ENCODE measurements around the gene CTBP2. TPM values are rescaled to one million over a fixed set of nuclear protein-coding genes. Genes with fewer than 3 reads are reported as not detected.

CTBP2 gene
- total RNA-seq, 6 experiments from 2014 or later = 70.6 to 86.9 (median 78.8) TPM

DNA sequence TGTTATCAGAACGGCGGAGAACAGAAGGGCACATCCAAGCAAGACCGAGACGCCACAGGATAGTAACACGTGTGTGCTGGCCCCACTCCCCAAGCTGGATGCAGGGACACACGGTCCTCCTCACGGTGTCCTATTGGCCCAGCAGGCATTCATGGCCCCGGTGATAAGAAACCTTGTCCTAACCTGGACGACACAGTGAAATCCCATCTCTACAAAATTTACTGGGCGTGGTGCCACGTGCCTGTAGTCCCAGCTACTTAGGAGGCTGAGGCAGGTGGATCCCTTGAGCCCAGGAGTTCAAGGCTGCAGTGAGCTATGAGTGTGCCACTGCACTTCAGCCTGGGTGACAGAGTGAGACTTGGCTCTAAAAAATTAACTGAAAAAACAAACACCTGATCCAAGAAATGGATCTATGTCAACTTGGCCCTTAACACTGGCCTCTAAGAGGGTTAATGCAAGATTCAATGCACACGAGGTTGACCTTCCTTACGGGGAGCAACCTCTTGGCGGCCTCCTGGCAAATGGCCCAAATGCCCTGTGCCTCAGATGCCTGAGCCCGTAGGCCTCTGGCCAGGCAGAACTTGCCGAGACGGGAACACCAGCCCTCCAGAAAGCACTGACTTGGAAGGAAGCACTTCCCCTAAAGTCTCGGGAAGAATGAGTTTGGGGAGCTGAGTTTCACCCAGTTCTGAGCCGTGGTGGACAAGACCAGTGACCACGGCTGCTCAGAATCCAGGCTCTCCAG is 146.1 kb downstream of the CTBP2 start:
- peaks cover 23% of the 10 kb centered on the region for H3K4me1 Mint-ChIP-seq (ENCODE audit: low read depth)
- H3K9me3 Mint-ChIP-seq = no peaks in the 10 kb centered on the region
- TF ChIP-seq, protein P1, sequence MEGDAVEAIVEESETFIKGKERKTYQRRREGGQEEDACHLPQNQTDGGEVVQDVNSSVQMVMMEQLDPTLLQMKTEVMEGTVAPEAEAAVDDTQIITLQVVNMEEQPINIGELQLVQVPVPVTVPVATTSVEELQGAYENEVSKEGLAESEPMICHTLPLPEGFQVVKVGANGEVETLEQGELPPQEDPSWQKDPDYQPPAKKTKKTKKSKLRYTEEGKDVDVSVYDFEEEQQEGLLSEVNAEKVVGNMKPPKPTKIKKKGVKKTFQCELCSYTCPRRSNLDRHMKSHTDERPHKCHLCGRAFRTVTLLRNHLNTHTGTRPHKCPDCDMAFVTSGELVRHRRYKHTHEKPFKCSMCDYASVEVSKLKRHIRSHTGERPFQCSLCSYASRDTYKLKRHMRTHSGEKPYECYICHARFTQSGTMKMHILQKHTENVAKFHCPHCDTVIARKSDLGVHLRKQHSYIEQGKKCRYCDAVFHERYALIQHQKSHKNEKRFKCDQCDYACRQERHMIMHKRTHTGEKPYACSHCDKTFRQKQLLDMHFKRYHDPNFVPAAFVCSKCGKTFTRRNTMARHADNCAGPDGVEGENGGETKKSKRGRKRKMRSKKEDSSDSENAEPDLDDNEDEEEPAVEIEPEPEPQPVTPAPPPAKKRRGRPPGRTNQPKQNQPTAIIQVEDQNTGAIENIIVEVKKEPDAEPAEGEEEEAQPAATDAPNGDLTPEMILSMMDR (IDR thresholded peaks at IDR 0.05) = no peak
- H3K36me3 Mint-ChIP-seq (ENCODE audit: low read depth) = peaks cover 9% of the 10 kb centered on the region; the same call in 1 of the 2 replicates
- H3K27ac Mint-ChIP-seq = no peak overlapping the region
- no peak overlapping the region for H3K4me3 Mint-ChIP-seq
- DNase-seq = no peak
- peaks cover 1% of the 10 kb centered on the region for H3K27me3 Mint-ChIP-seq (ENCODE audit: insufficient read depth)

DNA sequence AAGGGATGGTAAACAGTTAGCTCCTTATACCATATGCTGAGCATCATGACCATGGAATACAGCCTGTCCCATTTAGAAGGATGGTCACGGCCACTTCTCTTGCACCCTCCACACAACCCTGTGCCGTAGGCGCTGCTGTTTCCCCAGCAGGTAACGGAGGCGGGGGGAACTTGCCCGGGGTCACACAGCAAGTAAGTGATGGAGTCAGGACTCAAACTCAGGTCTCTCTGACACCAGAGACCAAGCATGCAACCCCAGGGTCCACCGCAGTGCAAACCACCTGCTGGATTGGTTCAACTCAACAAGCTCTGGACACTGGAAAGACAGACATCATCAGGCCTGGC is 146.9 kb downstream of the CTBP2 start:
- peaks cover 14% of the 10 kb centered on the region for H3K36me3 Mint-ChIP-seq (ENCODE audit: low read depth)
- TF ChIP-seq, protein P1 (IDR thresholded peaks at IDR 0.05) = no peak
- no peaks in the 10 kb centered on the region for H3K9me3 Mint-ChIP-seq
- peaks cover 31% of the 10 kb centered on the region for H3K4me1 Mint-ChIP-seq (ENCODE audit: low read depth)
- H3K27ac Mint-ChIP-seq = no peak overlapping the region
- no peak overlapping the region for H3K4me3 Mint-ChIP-seq
- H3K27me3 Mint-ChIP-seq (ENCODE audit: insufficient read depth) = peaks cover 1% of the 10 kb centered on the region
- DNase-seq = no peak

DNA sequence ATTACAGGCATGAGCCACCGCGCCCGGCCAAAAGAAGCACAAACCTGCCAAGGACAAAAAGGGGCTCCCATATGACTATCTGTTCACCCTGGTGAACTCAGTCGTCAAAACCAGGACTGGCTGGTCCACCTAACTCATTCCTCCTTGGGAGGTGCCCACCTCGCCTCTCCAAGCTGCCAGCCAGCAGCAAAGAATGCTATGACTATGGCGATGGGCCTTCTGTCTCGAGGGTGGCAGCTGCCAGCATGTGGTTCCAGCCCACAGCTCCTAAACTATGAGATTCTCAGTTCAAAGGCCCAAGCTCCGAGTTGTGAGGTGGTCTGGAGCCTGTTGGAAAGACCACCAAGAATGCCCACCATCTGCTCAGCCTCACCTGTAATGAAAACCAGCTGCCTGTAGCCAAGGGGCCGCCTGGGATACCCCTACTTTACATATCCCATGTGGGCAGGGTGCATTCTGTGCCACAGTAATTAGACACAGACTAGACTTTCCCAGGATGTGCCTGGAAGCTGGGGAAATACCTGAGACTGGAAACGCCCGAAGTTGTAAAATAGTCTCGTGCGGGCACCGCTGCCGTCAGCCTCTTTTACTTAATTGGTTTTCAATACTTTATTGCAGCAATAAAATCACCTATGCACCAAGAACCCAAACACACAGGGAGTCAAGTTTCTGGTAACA is 147.4 kb downstream of the CTBP2 start:
- TF ChIP-seq, protein P1 (IDR thresholded peaks at IDR 0.05) = no peak
- H3K4me3 Mint-ChIP-seq = no peak overlapping the region
- no peak overlapping the region for H3K27ac Mint-ChIP-seq
- DNase-seq = no peak
- H3K36me3 Mint-ChIP-seq (ENCODE audit: low read depth) = peaks cover 16% of the 10 kb centered on the region
- H3K9me3 Mint-ChIP-seq = no peaks in the 10 kb centered on the region
- H3K27me3 Mint-ChIP-seq (ENCODE audit: insufficient read depth) = peaks cover 1% of the 10 kb centered on the region
- peaks cover 36% of the 10 kb centered on the region for H3K4me1 Mint-ChIP-seq (ENCODE audit: low read depth)

DNA sequence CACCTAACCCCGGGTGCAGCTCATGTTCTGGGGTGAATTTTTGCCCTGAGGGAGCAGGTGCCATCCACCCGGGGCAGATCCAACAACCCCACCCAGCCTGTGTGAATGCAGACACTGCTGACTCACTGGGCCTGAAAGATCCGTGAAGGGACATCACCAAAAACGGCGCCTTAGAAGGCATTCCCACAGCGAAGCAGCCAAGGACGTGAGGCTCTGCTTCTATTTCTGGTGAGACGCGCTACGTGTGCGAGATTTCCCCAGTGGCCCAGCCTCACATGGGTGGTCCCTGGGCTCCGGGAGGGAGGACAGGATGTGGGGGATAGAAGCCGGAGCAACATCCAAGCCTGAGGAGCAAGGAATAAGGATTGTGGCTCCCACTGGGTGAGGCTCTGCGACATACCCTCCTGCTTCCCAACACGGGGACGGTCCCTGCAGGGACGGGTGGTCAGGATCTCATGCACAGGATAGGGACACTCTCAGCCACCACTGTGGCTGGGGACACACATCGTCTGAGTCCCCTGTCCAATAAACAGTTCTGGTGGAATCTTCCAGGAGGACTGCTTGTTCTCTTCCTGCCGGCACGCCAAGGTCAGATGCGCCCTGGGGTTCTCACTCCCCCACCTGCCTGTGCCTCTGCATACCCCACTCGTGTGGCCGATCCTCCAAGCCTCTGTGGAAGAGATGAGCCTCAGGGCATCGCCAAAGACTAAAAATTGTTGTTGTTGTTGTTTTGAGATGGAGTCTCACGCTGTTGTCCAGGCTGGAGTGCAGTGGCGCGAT is 148.2 kb downstream of the CTBP2 start:
- no peak for DNase-seq
- H3K27me3 Mint-ChIP-seq (ENCODE audit: insufficient read depth) = peaks cover 1% of the 10 kb centered on the region
- TF ChIP-seq, protein P1 (IDR thresholded peaks at IDR 0.05) = no peak
- no peak overlapping the region for H3K4me3 Mint-ChIP-seq
- peaks cover 16% of the 10 kb centered on the region for H3K36me3 Mint-ChIP-seq (ENCODE audit: low read depth)
- no peak overlapping the region; the same call in 1 of the 2 replicates for H3K27ac Mint-ChIP-seq
- H3K4me1 Mint-ChIP-seq (ENCODE audit: low read depth) = peaks cover 39% of the 10 kb centered on the region
- no peaks in the 10 kb centered on the region for H3K9me3 Mint-ChIP-seq

DNA sequence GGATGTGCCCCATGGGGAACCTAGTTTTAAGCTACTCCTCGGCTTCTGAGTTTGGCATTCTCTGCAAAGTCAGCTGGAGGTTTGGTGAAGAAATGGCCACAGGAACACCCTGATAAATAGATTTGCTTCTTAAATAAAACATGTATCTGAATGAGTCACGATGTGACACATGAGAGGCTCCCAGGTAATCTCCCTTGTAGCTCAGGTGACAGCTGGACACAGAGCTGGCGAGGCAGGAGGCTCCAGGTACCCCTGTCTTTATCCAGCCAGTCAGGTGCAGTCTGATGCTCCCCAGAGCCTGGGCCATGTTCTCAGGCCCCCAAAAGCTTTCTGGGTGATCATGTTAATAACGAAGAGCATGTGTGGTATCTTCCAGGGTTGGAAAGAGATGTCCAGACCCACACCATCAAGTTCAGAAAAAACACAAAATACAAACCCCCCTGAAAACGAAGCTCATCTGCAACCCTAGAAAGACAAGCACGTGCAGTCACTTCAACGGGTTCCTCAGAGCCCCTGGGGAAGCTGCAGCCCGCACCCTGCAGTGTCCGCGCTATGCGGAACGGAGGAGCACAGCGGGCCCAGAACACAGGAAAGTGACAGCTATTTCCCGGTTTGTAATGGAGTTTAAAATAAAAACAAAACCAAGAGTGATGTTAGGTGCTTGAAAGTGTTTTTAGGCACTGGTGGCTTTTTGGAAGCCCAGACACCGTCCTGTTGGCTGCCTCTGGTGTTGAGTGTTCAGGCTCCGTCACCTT is 149.0 kb downstream of the CTBP2 start:
- TF ChIP-seq, protein P1 (IDR thresholded peaks at IDR 0.05) = no peak
- no peaks in the 10 kb centered on the region; the same call in 1 of the 2 replicates for H3K27me3 Mint-ChIP-seq (ENCODE audit: insufficient read depth)
- no peaks in the 10 kb centered on the region for H3K9me3 Mint-ChIP-seq
- H3K4me1 Mint-ChIP-seq (ENCODE audit: low read depth) = peaks cover 39% of the 10 kb centered on the region
- H3K27ac Mint-ChIP-seq = no peak overlapping the region; the same call in 1 of the 2 replicates
- H3K4me3 Mint-ChIP-seq = no peak overlapping the region
- no peak for DNase-seq
- H3K36me3 Mint-ChIP-seq (ENCODE audit: low read depth) = peaks cover 11% of the 10 kb centered on the region
